Measurements from ENCODE around the gene OSBPL5.

GRCh38 chr11:3052109-3052479 lies 113.0 kb downstream of the OSBPL5 start:
- TF ChIP-seq, protein P1, sequence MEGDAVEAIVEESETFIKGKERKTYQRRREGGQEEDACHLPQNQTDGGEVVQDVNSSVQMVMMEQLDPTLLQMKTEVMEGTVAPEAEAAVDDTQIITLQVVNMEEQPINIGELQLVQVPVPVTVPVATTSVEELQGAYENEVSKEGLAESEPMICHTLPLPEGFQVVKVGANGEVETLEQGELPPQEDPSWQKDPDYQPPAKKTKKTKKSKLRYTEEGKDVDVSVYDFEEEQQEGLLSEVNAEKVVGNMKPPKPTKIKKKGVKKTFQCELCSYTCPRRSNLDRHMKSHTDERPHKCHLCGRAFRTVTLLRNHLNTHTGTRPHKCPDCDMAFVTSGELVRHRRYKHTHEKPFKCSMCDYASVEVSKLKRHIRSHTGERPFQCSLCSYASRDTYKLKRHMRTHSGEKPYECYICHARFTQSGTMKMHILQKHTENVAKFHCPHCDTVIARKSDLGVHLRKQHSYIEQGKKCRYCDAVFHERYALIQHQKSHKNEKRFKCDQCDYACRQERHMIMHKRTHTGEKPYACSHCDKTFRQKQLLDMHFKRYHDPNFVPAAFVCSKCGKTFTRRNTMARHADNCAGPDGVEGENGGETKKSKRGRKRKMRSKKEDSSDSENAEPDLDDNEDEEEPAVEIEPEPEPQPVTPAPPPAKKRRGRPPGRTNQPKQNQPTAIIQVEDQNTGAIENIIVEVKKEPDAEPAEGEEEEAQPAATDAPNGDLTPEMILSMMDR (IDR thresholded peaks at IDR 0.05): no peak
- TF ChIP-seq POLR2AphosphoS5 (IDR thresholded peaks at IDR 0.05) (no peak), POLR2A (IDR thresholded peaks at IDR 0.05) (no peak), EP300 (IDR thresholded peaks at IDR 0.05) (no peak)
